K562 (cell line): ENCODE data around the gene POLR2C.

ENCODE experiments used
- E4F1 ChIP-seq: fragments of 250-450 bp; sonication (Bioruptor Pico); IDR thresholded peaks from 2 replicates; pipeline ENCODE4 v1.5.0; 2021; ENCODE audit warnings: mild to moderate bottlenecking, borderline replicate concordance
- HDGF ChIP-seq: fragments of 450-650 bp; IDR thresholded peaks from 2 replicates; pipeline ENCODE4 v1.6.1; 2016
- POLR2A ChIP-seq: fragments of 450-650 bp; conservative IDR thresholded peaks from 2 replicates; pipeline ENCODE4 v1.6.1; 2016
- RAD21 ChIP-seq, 2 experiments: fragments of 250-450 bp in 1 of 2; fragments of 450-650 bp in 1 of 2; sonication (Bioruptor Pico) in 1 of 2; formaldehyde crosslinking in 1 of 2; IDR thresholded peaks in 1 of 2; conservative IDR thresholded peaks in 1 of 2; 2 replicates each; pipeline versions ENCODE4 v1.4.0 to v1.8.0; 2020 to 2022; ENCODE audit warnings: mild to moderate bottlenecking in 2 of 2, moderate library complexity in 1 of 2
- ZNF589 ChIP-seq: fragments of 200-800 bp; sonication (Bioruptor generic); IDR thresholded peaks from 2 replicates; pipeline ENCODE4 v1.6.1; 2016; ENCODE audit warnings: low read depth, missing genetic modification characterization, missing compliant biosample characterization
- TF ChIP-seq, protein P1 (sequence below), 2 experiments: fragments of 450-650 bp in 1 of 2; IDR thresholded peaks; 2 replicates each; pipeline ENCODE4 v1.6.1; 2011 to 2017; ENCODE audit warnings: low read depth in 2 of 2, antibody characterized with exemption in 1 of 2, borderline replicate concordance in 1 of 2, low read length in 1 of 2, mild to moderate bottlenecking in 1 of 2, mixed read lengths in 1 of 2; ENCODE audit not compliant: control insufficient read depth in 1 of 2

GRCh38 chr16:57485091-57485915 lies 22.8 kb downstream of the POLR2C start:
- TF ChIP-seq POLR2A: no peak
- TF ChIP-seq, protein P1, sequence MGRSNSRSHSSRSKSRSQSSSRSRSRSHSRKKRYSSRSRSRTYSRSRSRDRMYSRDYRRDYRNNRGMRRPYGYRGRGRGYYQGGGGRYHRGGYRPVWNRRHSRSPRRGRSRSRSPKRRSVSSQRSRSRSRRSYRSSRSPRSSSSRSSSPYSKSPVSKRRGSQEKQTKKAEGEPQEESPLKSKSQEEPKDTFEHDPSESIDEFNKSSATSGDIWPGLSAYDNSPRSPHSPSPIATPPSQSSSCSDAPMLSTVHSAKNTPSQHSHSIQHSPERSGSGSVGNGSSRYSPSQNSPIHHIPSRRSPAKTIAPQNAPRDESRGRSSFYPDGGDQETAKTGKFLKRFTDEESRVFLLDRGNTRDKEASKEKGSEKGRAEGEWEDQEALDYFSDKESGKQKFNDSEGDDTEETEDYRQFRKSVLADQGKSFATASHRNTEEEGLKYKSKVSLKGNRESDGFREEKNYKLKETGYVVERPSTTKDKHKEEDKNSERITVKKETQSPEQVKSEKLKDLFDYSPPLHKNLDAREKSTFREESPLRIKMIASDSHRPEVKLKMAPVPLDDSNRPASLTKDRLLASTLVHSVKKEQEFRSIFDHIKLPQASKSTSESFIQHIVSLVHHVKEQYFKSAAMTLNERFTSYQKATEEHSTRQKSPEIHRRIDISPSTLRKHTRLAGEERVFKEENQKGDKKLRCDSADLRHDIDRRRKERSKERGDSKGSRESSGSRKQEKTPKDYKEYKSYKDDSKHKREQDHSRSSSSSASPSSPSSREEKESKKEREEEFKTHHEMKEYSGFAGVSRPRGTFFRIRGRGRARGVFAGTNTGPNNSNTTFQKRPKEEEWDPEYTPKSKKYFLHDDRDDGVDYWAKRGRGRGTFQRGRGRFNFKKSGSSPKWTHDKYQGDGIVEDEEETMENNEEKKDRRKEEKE (IDR thresholded peaks at IDR 0.05; ENCODE audit: borderline replicate concordance in 1 of 2, control insufficient read depth in 1 of 2, low read depth in 2 of 2, low read length in 1 of 2): no peak
- TF ChIP-seq E4F1 (CRISPR knock-in tag): no peak
- TF ChIP-seq RAD21 (CRISPR knock-in tag; conservative IDR thresholded peaks at IDR 0.05 in 1 of 2, IDR thresholded peaks at IDR 0.05 in 1 of 2): no peak
- TF ChIP-seq ZNF589: no peak
- TF ChIP-seq HDGF: no peak
